Testis (tissue), 3 donors: ENCODE data around the gene TAGLN2. TPM values are rescaled to one million over a fixed set of nuclear protein-coding genes. Genes with fewer than 3 reads are reported as not detected.
A peak's percentile ranks its signal among the peaks of the same experiment; 100 is the strongest.
"Not testable (repeated sequence)": the region's sequence is repeated elsewhere in the genome, so short reads cannot be mapped to it uniquely, and the experiment has no call there.

ENCODE experiments used
- DNase-seq: peaks from one replicate; pipeline ENCODE4 v3.0.0-alpha.2; 2019
- H3K27ac ChIP-seq, 2 donors: fragments of 200-600 bp; sonication (generic); one replicate each; pipeline ENCODE4 v1.5.1; 2019
- H3K27me3 ChIP-seq: fragments of 200-600 bp; sonication (generic); one replicate; pipeline ENCODE4 v1.5.1; 2019
- H3K36me3 ChIP-seq: fragments of 200-600 bp; sonication (generic); one replicate; pipeline ENCODE4 v1.5.1; 2017; ENCODE audit warnings: low read depth; ENCODE audit errors: missing control alignments
- H3K4me1 ChIP-seq: fragments of 200-600 bp; sonication (generic); one replicate; pipeline ENCODE4 v1.5.1; 2019
- H3K4me3 ChIP-seq, 2 donors: fragments of 200-600 bp; sonication (generic); one replicate each; pipeline ENCODE4 v1.5.1; 2017 to 2019
- H3K9me3 ChIP-seq: fragments of 200-600 bp; sonication (generic); one replicate; pipeline ENCODE4 v1.5.1; 2017
- CTCF ChIP-seq, 3 experiments: fragments of 450-650 bp in 2 of 3; fragments of 200-600 bp in 1 of 3; sonication (generic) in 1 of 3; IDR thresholded peaks; one replicate each; pipeline ENCODE4 v1.5.1; 2016 to 2019; ENCODE audit warnings: antibody characterized with exemption in 3 of 3, mild to moderate bottlenecking in 2 of 3, moderate library complexity in 1 of 3
- POLR2A ChIP-seq: fragments of 450-650 bp; IDR thresholded peaks from one replicate; pipeline ENCODE4 v1.6.1; 2017; ENCODE audit warnings: antibody characterized with exemption, mild to moderate bottlenecking, moderate library complexity
- WGBS, 2 donors: methylation state at CpG; one replicate each; pipeline ENCODE4 v1.1.5; 2018; 5-methylcytosine and 5-hydroxymethylcytosine counted together
- intact Hi-C: fragments of 100-400 bp; cut with DNase I; formaldehyde crosslinking; loops from one replicate; pipeline ENCODE4 v1.15.1; 2023; ENCODE audit warnings: low total_unique reads
- polyA plus RNA-seq: library from polyadenylated mRNA; stranded (reverse); fragments of 350-450 nt; fragmentation: Illumina TruSeq; extraction: RNeasy Lipid Tissue Mini Kit (QIAGEN cat#74804); gene quantifications from one replicate; pipeline ENCODE4 v1.2.3, GENCODE V29; 2014; ENCODE audit warnings: low read depth, low replicate concordance; ENCODE audit not compliant: insufficient read depth
- total RNA-seq, 2 donors: library from RNA; depleted of rRNA; stranded (reverse); fragments of >200 nt; gene quantifications; one replicate each; pipeline ENCODE4 v1.2.3, GENCODE V29; 2016

The TAGLN2 gene
- total and polyA plus RNA-seq, 3 donors from 2014 or later, result 204 to 389 (median 305) TPM

- WGBS, 2 donors, result 96 to 100% methylated on average over 3 of the region's 3 CpGs
- TF ChIP-seq CTCF (IDR thresholded peaks at IDR 0.05) (no peak), POLR2A (no peak)
- Histone ChIP-seq H3K27ac (no peak overlapping the region), H3K36me3 (no peaks in the 10 kb centered on the region), H3K27me3 (no peaks in the 10 kb centered on the region), H3K4me3 (no peak overlapping the region), H3K9me3 (no peaks in the 10 kb centered on the region), H3K4me1 (peaks cover 15% of the 10 kb centered on the region)
- intact Hi-C loops, result no loop called here
- DNase-seq, result no peak
Measured at GRCh38 chr1:159902541-159902940, 22.8 kb downstream of the TAGLN2 start.

GRCh38 chr1:159900755-159901360, 24.4 kb downstream of the TAGLN2 start:
- Histone ChIP-seq H3K27me3 (no peaks in the 10 kb centered on the region), H3K27ac (peak overlapping the region in 1 of 2 donors; percentile 20), H3K9me3 (no peaks in the 10 kb centered on the region), H3K4me1 (peaks cover 15% of the 10 kb centered on the region), H3K36me3 (no peaks in the 10 kb centered on the region), H3K4me3 (no peak overlapping the region)
- DNase-seq, result no peak
- intact Hi-C loops, result no loop called here
- no peak for TF ChIP-seq CTCF (IDR thresholded peaks at IDR 0.05)
- no peak for TF ChIP-seq POLR2A
- WGBS, 2 donors, result 42 to 47% methylated on average over 2 of the region's 2 CpGs

- intact Hi-C loops, result no loop called here
- 23 to 27% methylated on average over 16 to 30 of the region's 30 CpGs for WGBS, 2 donors
- peak within 1 kb of the TSS; percentile 24 to 38 for H3K4me3 ChIP-seq
Measured at GRCh38 chr1:159900086-159900680, 25.1 kb downstream of the TAGLN2 start, which contains the start of gene CFAP45. TSS of gene CFAP45 (minus strand) at chr1:159900165. CDS start at chr1:159900098, 67 bp downstream.

GRCh38 chr1:159899634-159900033, 25.7 kb downstream of the TAGLN2 start:
- DNase-seq, H3K27me3 ChIP-seq, H3K36me3 ChIP-seq, H3K27ac ChIP-seq, H3K9me3 ChIP-seq, intact Hi-C loops: not testable (repeated sequence)
- 57 to 60% methylated on average over 11 to 15 of the region's 15 CpGs for WGBS, 2 donors
- Histone ChIP-seq H3K4me1 (peaks cover 15% of the 10 kb centered on the region), H3K4me3 (peak overlapping the region; percentile 24 to 38)

More at GRCh38 chr1:159900086-159900680, 25.1 kb downstream of the TAGLN2 start, which contains the start of gene CFAP45:
- peak; percentile 81 for DNase-seq
- no peaks in the 10 kb centered on the region for H3K27me3 ChIP-seq
- no peaks in the 10 kb centered on the region for H3K36me3 ChIP-seq
- TF ChIP-seq CTCF (IDR thresholded peaks at IDR 0.05) (no peak), POLR2A (no peak)
- peak within 1 kb of the TSS in 1 of 2 donors; percentile 20 for H3K27ac ChIP-seq
- no peaks in the 10 kb centered on the region for H3K9me3 ChIP-seq
- peaks cover 15% of the 10 kb centered on the region for H3K4me1 ChIP-seq

GRCh38 chr1:159898527-159898926, 26.8 kb downstream of the TAGLN2 start:
- H3K27ac ChIP-seq, result no peak overlapping the region
- DNase-seq, result no peak
- no peaks in the 10 kb centered on the region for H3K36me3 ChIP-seq
- no peak for TF ChIP-seq CTCF (IDR thresholded peaks at IDR 0.05)
- no peak for TF ChIP-seq POLR2A
- intact Hi-C loops, result no loop called here
- peaks cover 15% of the 10 kb centered on the region for H3K4me1 ChIP-seq
- no peak overlapping the region for H3K4me3 ChIP-seq
- H3K9me3 ChIP-seq, result no peaks in the 10 kb centered on the region
- no peaks in the 10 kb centered on the region for H3K27me3 ChIP-seq
- 87 to 90% methylated on average over 3 of the region's 3 CpGs for WGBS, 2 donors
